K562 (cell line): Measurements from ENCODE around the gene ENTPD3. TPM values are rescaled to one million over a fixed set of nuclear protein-coding genes. Genes with fewer than 3 reads are reported as not detected.

Source experiments
- ATAC-seq: fragments of 200-7000 bp; cut with Tn5 transposase; 3 replicates; pipeline ENCODE4 v1.9.1; 2020; ENCODE audit warnings: moderate library complexity
- BruUV-seq: library from RNA; stranded (reverse); fragments of 400-500 nt; replicated peaks from 2 replicates; lab custom pipeline; 2021; lab: Mats Ljungman, UMichigan
- CTCF ChIA-PET: fragments of 300-600 bp; formaldehyde crosslinking; extraction: SDS; loops from one replicate; lab custom pipeline; 2021; ENCODE audit warnings: low intra/inter-chr PET ratio; lab: Yijun Ruan, JAX
- POLR2A ChIA-PET: fragments of 300-600, 350-650 bp; sonication (Branson Sonifier 250); formaldehyde crosslinking; extraction: SDS; loops from one replicate; lab custom pipeline; 2021; ENCODE audit warnings: antibody characterized with exemption, inconsistent platforms; lab: Yijun Ruan, JAX
- DNase-seq, 4 experiments: peaks; one replicate each; pipeline versions ENCODE4 v3.0.0 to v3.0.0-alpha.2; 2011 to 2018; ENCODE audit warnings: low spot score in 3 of 4, mixed read lengths in 3 of 4; ENCODE audit errors: extremely low read depth in 1 of 4
- FAIRE-seq: peaks from 2 replicates; lab custom pipeline; 2011; peaks lifted over from hg19 to GRCh38; lab: Jason Lieb, UNC
- H2AFZ ChIP-seq: 2 replicates; pipeline ENCODE4 v1.6.0; 2011; ENCODE audit warnings: low read depth, low read length, control low read depth, inconsistent platforms
- H3K27ac ChIP-seq: fragments of 200-600 bp; 3 replicates; pipeline ENCODE4 v1.8.0; 2011; ENCODE audit warnings: low read depth, mild to moderate bottlenecking, control low read depth, inconsistent platforms, low read length, moderate library complexity, mixed read lengths; ENCODE audit errors: extremely low read depth
- H3K27me3 ChIP-seq, 2 experiments: fragments of 300-600 bp in 1 of 2; 2 replicates in 1 of 2; 3 replicates in 1 of 2; pipeline versions ENCODE4 v1.6.0 to v1.8.0; 2011; ENCODE audit warnings: inconsistent platforms in 2 of 2, low read length in 2 of 2, mild to moderate bottlenecking in 1 of 2, mixed read lengths in 1 of 2, moderate library complexity in 1 of 2; ENCODE audit not compliant: control insufficient read depth in 2 of 2, insufficient read depth in 2 of 2
- H3K36me3 ChIP-seq: fragments of 300-600 bp; 3 replicates; pipeline ENCODE4 v1.8.0; 2011; ENCODE audit warnings: mild to moderate bottlenecking, low read length, inconsistent platforms; ENCODE audit not compliant: control insufficient read depth, insufficient read depth
- H3K4me1 ChIP-seq, 2 experiments: fragments of 200-600 bp in 1 of 2; replicated peaks in 1 of 2; 2 replicates in 1 of 2; 3 replicates in 1 of 2; pipeline versions ENCODE4 v1.5.1 to v1.8.0; 2011; ENCODE audit warnings: inconsistent platforms in 2 of 2, low read length in 2 of 2, mild to moderate bottlenecking in 1 of 2, mixed read lengths in 1 of 2, moderate library complexity in 1 of 2; ENCODE audit not compliant: control insufficient read depth in 2 of 2, insufficient read depth in 2 of 2
- H3K4me2 ChIP-seq: 2 replicates; pipeline ENCODE4 v1.6.1; 2011; ENCODE audit warnings: low read length, control low read depth, inconsistent platforms, mixed read lengths; ENCODE audit not compliant: insufficient read depth
- H3K4me3 ChIP-seq: fragments of 200-600 bp; sonication (generic), shearing (Covaris generic); 2 replicates; pipeline ENCODE4 v1.5.1; 2016; ENCODE audit warnings: control low read depth, inconsistent platforms
- H3K79me2 ChIP-seq: fragments of 200-600 bp; 3 replicates; pipeline ENCODE4 v1.8.0; 2011; ENCODE audit warnings: low read length, inconsistent platforms; ENCODE audit not compliant: control insufficient read depth, insufficient read depth
- H3K9ac ChIP-seq, 2 experiments: 2 replicates each; pipeline versions ENCODE4 v1.6.0 to v1.6.1; 2011; ENCODE audit warnings: low read depth in 2 of 2, low read length in 2 of 2, control low read depth in 1 of 2, inconsistent platforms in 1 of 2, mild to moderate bottlenecking in 1 of 2, mixed read lengths in 1 of 2; ENCODE audit not compliant: insufficient read depth in 1 of 2
- H3K9me1 ChIP-seq: one replicate; pipeline ENCODE4 v1.6.0; 2011; ENCODE audit warnings: inconsistent platforms, mild to moderate bottlenecking, low read length, moderate library complexity; ENCODE audit not compliant: control insufficient read depth, insufficient read depth
- H3K9me3 ChIP-seq: replicated peaks from 2 replicates; pipeline ENCODE4 v1.5.1; 2011; ENCODE audit warnings: low read depth, low read length, inconsistent platforms; ENCODE audit not compliant: control insufficient read depth, insufficient read depth
- H4K20me1 ChIP-seq: replicated peaks from 2 replicates; pipeline ENCODE4 v1.6.1; 2011; ENCODE audit warnings: low read length, inconsistent platforms, mixed read lengths; ENCODE audit not compliant: control insufficient read depth, insufficient read depth
- ASH1L ChIP-seq: fragments of 450-650 bp; IDR thresholded peaks from 2 replicates; pipeline ENCODE4 v1.6.1; 2018; ENCODE audit warnings: borderline replicate concordance, mild to moderate bottlenecking, low read depth; ENCODE audit not compliant: partially characterized antibody
- CREB1 ChIP-seq, 2 experiments: sonication (generic) in 1 of 2; formaldehyde crosslinking in 1 of 2; IDR thresholded peaks; 2 replicates each; pipeline versions ENCODE4 v1.6.1 to v1.8.0; 2012 to 2022; ENCODE audit warnings: inconsistent platforms in 1 of 2, mild to moderate bottlenecking in 1 of 2, missing genetic modification reagents in 1 of 2, moderate library complexity in 1 of 2
- CREB5 ChIP-seq: fragments of 250-450 bp; sonication (Bioruptor Pico); IDR thresholded peaks from 2 replicates; pipeline ENCODE4 v1.5.0; 2020; ENCODE audit warnings: mild to moderate bottlenecking
- ETV6 ChIP-seq, 3 experiments: fragments of 150-350 bp in 1 of 3; sonication (generic) in 1 of 3; formaldehyde crosslinking in 1 of 3; IDR thresholded peaks; 2 replicates each; pipeline versions ENCODE4 v1.6.1 to v1.8.0; 2014 to 2022; ENCODE audit warnings: borderline replicate concordance in 2 of 3, low read depth in 2 of 3, antibody characterized with exemption in 1 of 3, low read length in 1 of 3, mild to moderate bottlenecking in 1 of 3, missing genetic modification reagents in 1 of 3
- HDGF ChIP-seq: fragments of 450-650 bp; IDR thresholded peaks from 2 replicates; pipeline ENCODE4 v1.6.1; 2016
- HMBOX1 ChIP-seq: sonication (generic); IDR thresholded peaks from 2 replicates; pipeline ENCODE4 v1.6.1; 2016
- KLF10 ChIP-seq: fragments of 250-450 bp; sonication (Bioruptor Pico); IDR thresholded peaks from 2 replicates; pipeline ENCODE4 v1.6.1; 2021; ENCODE audit warnings: matching md5 sums
- LEF1 ChIP-seq: fragments of 450-650 bp; IDR thresholded peaks from 2 replicates; pipeline ENCODE4 v1.6.1; 2016; ENCODE audit warnings: mild to moderate bottlenecking
- MXI1 ChIP-seq: IDR thresholded peaks from 2 replicates; pipeline ENCODE4 v1.6.1; 2011; ENCODE audit warnings: low read depth, mild to moderate bottlenecking, improper control_type of control experiment, low read length
- RAD51 ChIP-seq: fragments of 450-650 bp; IDR thresholded peaks from 2 replicates; pipeline ENCODE4 v1.7.1; 2016; ENCODE audit warnings: low read depth, mild to moderate bottlenecking, borderline replicate concordance
- RHOXF2B ChIP-seq: fragments of 250-450 bp; sonication (Bioruptor Pico); conservative IDR thresholded peaks from 2 replicates; pipeline ENCODE4 v1.5.1; 2021
- SRSF7 ChIP-seq: fragments of 200-400 bp; formaldehyde crosslinking; optimal IDR thresholded peaks from 2 replicates; pipeline ENCODE3; 2017; ENCODE audit warnings: mild to moderate bottlenecking, low read depth, low read length
- TAF1 ChIP-seq: IDR thresholded peaks from 2 replicates; pipeline ENCODE4 v1.6.1; 2011; ENCODE audit warnings: mild to moderate bottlenecking, low read length, moderate library complexity; ENCODE audit not compliant: insufficient read depth, control insufficient read depth, severe bottlenecking; ENCODE audit errors: extremely low read depth
- ZNF639 ChIP-seq, 2 experiments: fragments of 200-800 bp in 1 of 2; sonication (Bioruptor generic) in 1 of 2; sonication (generic) in 1 of 2; formaldehyde crosslinking in 1 of 2; IDR thresholded peaks in 1 of 2; conservative IDR thresholded peaks in 1 of 2; 2 replicates each; pipeline versions ENCODE4 v1.5.0 to v1.6.1; 2016 to 2020; ENCODE audit warnings: missing compliant biosample characterization in 1 of 2, missing genetic modification characterization in 1 of 2, missing genetic modification reagents in 1 of 2
- WGBS: fragments of 100-300 bp; shearing (Covaris generic); methylation state at CpG from one replicate; pipeline ENCODE4 v1.1.6; 2016; ENCODE audit warnings: low coverage, mixed read lengths; ENCODE audit not compliant: insufficient coverage; ENCODE audit errors: missing lambda C conversion rate; 5-methylcytosine and 5-hydroxymethylcytosine counted together
- in situ Hi-C: fragments of 300-500 bp; cut with MboI; formaldehyde crosslinking; loops from 4 replicates; pipeline ENCODE4 v1.15.0; 2018; ENCODE audit warnings: inconsistent platforms, mixed read lengths
- intact Hi-C: fragments of 100-400 bp; cut with micrococcal nuclease; formaldehyde crosslinking; loops from 2 replicates; pipeline ENCODE4 v1.14.2; 2022
- polyA plus RNA-seq, 8 experiments: library from polyadenylated mRNA; depleted of rRNA in 4 of 8; stranded (reverse) in 5 of 8; unstranded in 3 of 8; fragments of >200 nt; fragmentation: Nextera tagmentation in 2 of 8; fragmentation: Illumina TruSeq in 1 of 8; extraction: Ambion mirVana in 2 of 8; extraction: Trizol in 1 of 8; gene quantifications; 2 replicates each; pipeline versions ENCODE4 v1.2.1 to v1.2.3, GENCODE V29; 2011 to 2014; ENCODE audit warnings: inconsistent platforms in 1 of 8, missing spikeins in 1 of 8
- total RNA-seq, 7 experiments: library from RNA; depleted of rRNA in 6 of 7; stranded (reverse); fragments of >200 nt in 6 of 7; fragmentation: Illumina TruSeq in 2 of 7; extraction: Trizol in 2 of 7; gene quantifications; 2 replicates each; pipeline versions ENCODE4 v1.2.1 to v1.2.3, GENCODE V29; 2011 to 2021; ENCODE audit warnings: low replicate concordance in 1 of 7

ENTPD3 gene
- total and polyA plus RNA-seq, 9 of the 15 experiments (the other 6 are each of a cell fraction or from before 2014, with no cell fraction given), result 0.23 to 2.1 (median 0.58) TPM

DNA sequence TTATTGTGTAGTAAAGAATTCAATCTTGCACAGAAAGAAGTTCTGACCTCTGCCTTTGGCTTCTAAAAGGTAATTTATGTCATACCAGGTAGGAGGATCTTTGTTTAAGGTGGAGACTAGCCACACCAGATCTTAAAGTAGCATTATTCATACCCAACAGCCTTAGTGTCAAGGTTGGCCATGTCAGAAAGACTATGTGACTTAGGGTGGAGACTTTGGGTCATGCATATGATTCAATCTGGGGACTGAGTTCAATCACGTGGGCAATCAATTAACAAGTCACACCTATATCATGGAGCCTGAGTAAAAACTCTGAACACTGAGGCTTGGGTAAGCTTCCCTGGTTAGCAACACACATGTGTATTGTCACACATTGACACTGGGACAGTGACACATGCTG, 28.5 kb upstream of the ENTPD3 start:
- no peaks in the 10 kb centered on the region for H3K9me1 ChIP-seq
- H3K27ac ChIP-seq, result no peak overlapping the region
- in situ Hi-C loops (no loop called here), intact Hi-C loops (no loop called here)
- no peaks in the 10 kb centered on the region for H3K79me2 ChIP-seq
- H3K27me3 ChIP-seq, result no peaks in the 10 kb centered on the region
- H3K4me1 ChIP-seq, result no peaks in the 10 kb centered on the region; a peak in 2 of 5 replicates
- whole genome bisulfite sequencing, result 29% methylated on average over 1 of the region's 1 CpG
- H3K9ac ChIP-seq, result no peak overlapping the region
- H3K4me3 ChIP-seq, result no peak overlapping the region
- H3K36me3 ChIP-seq, result no peaks in the 10 kb centered on the region
- H4K20me1 ChIP-seq, result no peaks in the 10 kb centered on the region
- ChIA-PET CTCF (no interaction called here), POLR2A (no interaction called here)
- H3K9me3 ChIP-seq, result peaks cover 2% of the 10 kb centered on the region; the same call in 1 of the 2 replicates
- BruUV-seq, result no TSS peak
- no peak overlapping the region for H2AFZ ChIP-seq
- ATAC-seq (no peak), DNase-seq (no peak), FAIRE-seq (no peak)
- no peak overlapping the region for H3K4me2 ChIP-seq
- no peak for TF ChIP-seq HMBOX1
- TF ChIP-seq HDGF, result no peak
- no peak for TF ChIP-seq SRSF7
- no peak for TF ChIP-seq ETV6 (IDR thresholded peaks at IDR 0.05; ENCODE audit: borderline replicate concordance in 1 of 2, low read depth in 2 of 2, low read length in 1 of 2)
- no peak for TF ChIP-seq ETV6 (CRISPR knock-in tag; IDR thresholded peaks at IDR 0.05; ENCODE audit: borderline replicate concordance)
- TF ChIP-seq CREB1 (IDR thresholded peaks at IDR 0.05), result no peak
- no peak for TF ChIP-seq CREB1 (CRISPR knock-in tag; IDR thresholded peaks at IDR 0.05)
- TF ChIP-seq LEF1, result no peak
- no peak for TF ChIP-seq RHOXF2B (CRISPR knock-in tag)
- no peak for TF ChIP-seq MXI1
- TF ChIP-seq ZNF639 (CRISPR knock-in tag; conservative IDR thresholded peaks at IDR 0.05 in 1 of 2, IDR thresholded peaks at IDR 0.05 in 1 of 2), result no peak
- TF ChIP-seq ASH1L, result no peak
- no peak for TF ChIP-seq KLF10 (CRISPR knock-in tag)
- no peak for TF ChIP-seq RAD51
- TF ChIP-seq CREB5 (CRISPR knock-in tag), result no peak
- TF ChIP-seq TAF1, result no peak
